AG09309 (cell line): ENCODE data around the gene MBTPS2.
"Not testable (repeated sequence)": the region's sequence is repeated elsewhere in the genome, so short reads cannot be mapped to it uniquely, and the experiment has no call there.

ENCODE experiments used
- DNase-seq: peaks from one replicate; pipeline ENCODE4 v3.0.0-alpha.2; 2010; ENCODE audit warnings: low read depth
- H3K4me3 ChIP-seq: 2 replicates; pipeline ENCODE4 v1.5.1; 2011; ENCODE audit warnings: mild to moderate bottlenecking, low read depth, low read length, moderate library complexity; ENCODE audit not compliant: control insufficient read depth
- TF ChIP-seq, protein P1 (sequence below): IDR thresholded peaks from 2 replicates; pipeline ENCODE4 v1.5.1; 2011; ENCODE audit warnings: mild to moderate bottlenecking, low read depth, low read length, inconsistent platforms; ENCODE audit not compliant: insufficient read depth, control insufficient read depth; ENCODE audit errors: missing control alignments

Gene MBTPS2

DNA sequence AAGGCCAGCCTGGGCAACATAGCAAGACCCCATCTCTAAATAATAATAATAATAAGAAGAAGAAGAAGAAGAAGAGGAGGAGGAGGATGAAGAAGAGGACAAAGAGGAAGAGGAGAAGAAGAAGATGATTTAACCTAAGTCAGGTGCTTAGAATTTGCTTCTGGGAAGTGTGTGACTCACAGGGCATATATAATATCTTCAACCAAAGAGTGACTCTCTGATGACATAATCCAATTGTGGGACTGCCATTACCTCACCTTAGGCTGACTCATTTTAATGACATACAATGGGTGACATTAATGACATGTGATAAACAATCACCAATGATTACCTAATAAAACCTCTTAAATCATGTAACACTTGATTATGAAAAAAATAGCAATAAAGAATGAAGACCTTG lies 32.7 kb upstream of the MBTPS2 start:
- no peak overlapping the region for H3K4me3 ChIP-seq
- DNase-seq: no peak
- TF ChIP-seq, protein P1, sequence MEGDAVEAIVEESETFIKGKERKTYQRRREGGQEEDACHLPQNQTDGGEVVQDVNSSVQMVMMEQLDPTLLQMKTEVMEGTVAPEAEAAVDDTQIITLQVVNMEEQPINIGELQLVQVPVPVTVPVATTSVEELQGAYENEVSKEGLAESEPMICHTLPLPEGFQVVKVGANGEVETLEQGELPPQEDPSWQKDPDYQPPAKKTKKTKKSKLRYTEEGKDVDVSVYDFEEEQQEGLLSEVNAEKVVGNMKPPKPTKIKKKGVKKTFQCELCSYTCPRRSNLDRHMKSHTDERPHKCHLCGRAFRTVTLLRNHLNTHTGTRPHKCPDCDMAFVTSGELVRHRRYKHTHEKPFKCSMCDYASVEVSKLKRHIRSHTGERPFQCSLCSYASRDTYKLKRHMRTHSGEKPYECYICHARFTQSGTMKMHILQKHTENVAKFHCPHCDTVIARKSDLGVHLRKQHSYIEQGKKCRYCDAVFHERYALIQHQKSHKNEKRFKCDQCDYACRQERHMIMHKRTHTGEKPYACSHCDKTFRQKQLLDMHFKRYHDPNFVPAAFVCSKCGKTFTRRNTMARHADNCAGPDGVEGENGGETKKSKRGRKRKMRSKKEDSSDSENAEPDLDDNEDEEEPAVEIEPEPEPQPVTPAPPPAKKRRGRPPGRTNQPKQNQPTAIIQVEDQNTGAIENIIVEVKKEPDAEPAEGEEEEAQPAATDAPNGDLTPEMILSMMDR: no peak

DNA sequence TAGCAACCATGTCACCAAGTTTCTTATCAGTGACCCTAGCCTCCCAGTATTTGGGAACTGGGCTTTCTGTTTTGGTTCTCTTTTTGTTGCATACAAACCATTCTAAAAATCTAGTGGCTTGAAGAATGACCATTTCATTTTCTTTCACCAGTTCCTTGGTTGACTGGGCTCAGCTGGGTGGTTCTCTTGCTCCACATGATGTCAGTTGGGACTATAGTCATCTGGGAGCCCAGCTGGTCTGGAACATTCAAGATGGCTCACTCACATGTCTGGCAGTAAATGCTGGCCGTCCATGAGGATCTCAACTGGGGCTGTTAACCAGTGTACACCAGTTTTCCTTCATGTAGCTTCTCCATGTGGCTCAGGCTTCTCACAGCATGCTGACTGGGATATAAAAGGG lies 27.6 kb upstream of the MBTPS2 start:
- no peak overlapping the region for H3K4me3 ChIP-seq
- no peak for DNase-seq
- TF ChIP-seq, protein P1: no peak

DNA sequence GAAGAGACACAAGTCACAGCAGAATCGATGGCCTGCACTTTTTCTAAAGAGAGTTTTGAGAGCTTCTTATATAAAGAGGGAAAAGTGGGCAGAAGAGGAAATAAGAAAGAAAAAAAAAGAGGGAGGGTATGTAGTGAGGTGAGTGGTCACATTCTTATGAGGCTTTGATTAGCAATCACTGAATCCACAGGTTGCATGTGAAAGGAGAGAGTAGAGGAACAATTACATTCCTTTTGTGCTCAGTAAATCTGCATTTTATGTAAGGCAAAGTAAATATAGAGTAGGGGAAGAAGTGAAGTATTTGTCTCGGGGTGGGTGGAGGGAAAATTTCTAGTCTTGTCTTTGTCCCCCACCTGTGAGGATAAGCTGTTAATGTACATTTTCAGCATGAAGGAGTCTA lies 26.8 kb upstream of the MBTPS2 start:
- no peak for DNase-seq
- TF ChIP-seq, protein P1: no peak
- no peak overlapping the region for H3K4me3 ChIP-seq

DNA sequence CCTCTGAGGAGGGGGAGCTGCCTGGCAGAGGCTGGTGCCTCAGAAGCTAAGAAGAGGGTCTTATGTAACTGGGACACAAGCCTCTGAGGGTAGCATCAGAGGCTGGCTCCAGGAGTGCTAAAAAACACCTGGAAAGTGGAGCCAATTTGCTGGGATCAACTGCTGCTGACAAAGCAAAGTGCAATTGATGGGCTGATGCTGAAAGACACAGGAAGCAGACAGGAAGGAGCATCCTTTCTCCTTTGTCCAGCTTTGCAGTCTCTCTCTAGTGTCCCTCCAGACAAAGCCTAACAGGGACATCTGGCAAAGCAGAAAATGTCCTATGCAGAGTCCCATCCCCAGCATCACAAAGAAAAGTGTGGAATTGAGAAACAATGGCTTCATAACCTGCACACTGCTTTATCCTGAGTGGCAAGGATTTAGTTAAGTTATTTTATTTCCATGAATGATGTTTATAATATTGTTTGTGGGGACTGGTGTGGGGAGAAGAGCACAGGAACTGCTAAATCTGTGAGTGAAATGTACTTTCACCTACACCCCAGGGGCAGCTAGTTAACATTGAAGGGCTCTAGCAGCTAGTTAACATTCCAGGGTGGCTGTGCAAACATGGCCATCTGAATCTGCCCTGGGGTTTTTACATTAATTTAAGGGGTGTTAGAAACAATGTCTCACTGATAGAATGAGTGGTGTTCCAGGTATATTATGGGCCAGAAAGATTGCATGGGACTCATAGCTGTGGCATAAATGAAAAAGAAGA lies 25.6 kb upstream of the MBTPS2 start:
- TF ChIP-seq, protein P1: no peak
- no peak for DNase-seq

DNA sequence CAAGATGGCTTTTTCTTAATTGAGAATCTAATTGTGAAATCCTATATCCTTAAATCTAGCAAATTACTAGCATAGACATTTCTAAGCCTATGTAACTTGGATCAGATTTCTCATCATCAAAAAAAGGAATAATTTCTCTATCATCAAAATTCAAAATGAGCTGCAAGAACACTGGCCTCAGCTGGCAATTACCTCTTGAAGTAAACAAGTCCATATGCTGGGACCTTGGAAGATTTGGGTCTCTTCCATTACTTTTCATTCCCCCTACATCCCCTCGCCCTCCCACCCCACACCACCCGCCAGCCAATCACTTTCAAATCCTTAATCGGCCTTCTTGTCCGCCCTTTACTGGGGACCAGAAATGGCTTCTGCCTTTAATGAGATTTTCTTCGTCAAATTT lies 23.3 kb upstream of the MBTPS2 start:
- H3K4me3 ChIP-seq: no peak overlapping the region
- TF ChIP-seq, protein P1: no peak
- DNase-seq: no peak

More for the DNA sequence above, 25.6 kb upstream of the MBTPS2 start:
- H3K4me3 ChIP-seq: no peak overlapping the region

DNA sequence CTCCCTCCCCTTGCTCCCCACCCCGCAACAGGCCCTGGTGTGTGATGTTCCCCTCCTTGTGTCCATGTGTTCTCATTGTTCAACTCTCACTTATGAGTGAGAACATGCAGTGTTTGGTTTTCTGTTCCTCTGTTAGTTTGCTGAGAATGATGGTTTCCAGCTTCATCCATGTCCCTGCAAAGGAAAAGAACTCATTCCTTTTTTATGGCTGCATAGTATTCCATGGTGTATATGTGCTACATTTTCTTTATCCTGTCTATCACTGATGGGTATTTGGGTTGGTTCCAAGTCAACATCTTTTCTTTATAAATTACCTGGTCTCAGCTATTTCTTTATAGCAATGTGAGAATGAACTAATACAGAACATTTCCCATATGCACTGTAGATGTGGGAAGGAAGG lies 19.2 kb upstream of the MBTPS2 start:
- not testable (repeated sequence) for H3K4me3 ChIP-seq

DNA sequence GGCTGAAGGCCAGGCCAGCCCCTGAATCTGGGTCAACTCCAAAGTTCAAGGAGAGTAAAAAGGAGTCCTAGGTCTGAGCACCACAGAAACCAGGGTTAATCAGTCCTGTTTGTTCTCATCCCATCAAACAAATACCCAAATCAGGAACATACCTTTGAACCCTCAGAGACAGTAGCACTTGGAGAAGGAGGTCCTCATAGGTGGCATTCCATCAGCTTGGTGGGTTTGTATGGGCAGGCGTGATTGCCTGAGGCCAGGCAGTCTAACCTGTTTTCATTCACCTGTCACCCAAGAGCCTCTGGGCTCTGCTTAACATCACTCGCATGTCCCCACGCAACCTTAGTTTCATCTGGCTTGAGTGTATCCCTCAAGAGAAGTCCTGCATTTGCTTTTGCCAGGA lies 17.5 kb upstream of the MBTPS2 start:
- TF ChIP-seq, protein P1: no peak
- no peak for DNase-seq
- H3K4me3 ChIP-seq: no peak overlapping the region

More for the DNA sequence above, 19.2 kb upstream of the MBTPS2 start:
- DNase-seq: not testable (repeated sequence)
